ENCODE data around the gene GAK. TPM values are rescaled to one million over a fixed set of nuclear protein-coding genes. Genes with fewer than 3 reads are reported as not detected.
A peak's percentile ranks its signal among the peaks of the same experiment; 100 is the strongest.

GAK gene
- total and polyA plus RNA-seq, 9 donors: 26.4 to 44.0 (median 33.2) TPM

DNA sequence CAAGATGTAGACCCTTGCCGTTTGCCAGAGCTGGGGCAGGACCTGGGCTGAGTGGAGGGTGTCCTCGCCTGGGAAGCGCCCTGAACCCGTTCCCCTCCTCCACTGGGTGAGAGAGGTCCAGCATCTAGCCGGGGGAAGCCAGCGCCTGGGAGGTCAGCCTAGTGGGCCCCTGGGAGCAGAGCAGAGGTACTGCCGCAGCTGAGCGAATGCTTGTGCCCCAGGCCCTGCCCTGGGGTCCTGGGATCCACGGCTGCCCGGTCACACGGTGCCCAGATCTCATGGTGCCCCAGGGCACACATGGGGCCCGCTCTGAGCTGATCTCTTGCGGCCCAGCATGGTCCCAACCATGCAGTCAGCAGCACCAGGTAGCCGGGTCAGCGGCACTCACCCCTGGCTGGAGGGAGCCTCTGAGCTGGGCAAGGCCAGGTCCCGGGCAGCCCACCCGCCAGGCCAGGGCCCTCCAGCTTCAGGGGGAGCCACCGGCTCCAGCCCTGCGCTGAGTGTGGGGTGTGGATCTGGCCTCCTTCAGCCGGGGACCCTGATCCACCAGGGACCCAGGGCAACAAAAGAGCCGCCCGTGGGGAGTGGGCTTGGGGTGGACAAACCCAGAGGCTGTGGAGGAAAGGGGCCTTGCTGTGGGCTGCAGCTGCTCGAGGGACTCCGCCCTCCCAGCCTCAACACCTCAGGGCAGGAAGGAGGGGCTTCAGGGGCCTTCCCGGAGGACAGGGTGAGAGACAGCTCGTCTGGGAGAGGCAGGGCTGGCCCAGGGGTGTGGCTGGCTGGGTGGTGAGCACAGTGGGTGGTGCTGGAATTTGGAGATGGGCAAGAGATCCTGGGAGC lies 102.1 kb downstream of the GAK start:
- Histone ChIP-seq H3K27me3 (ENCODE audit: control insufficient read depth, insufficient read depth, low read length) (peaks cover 55% of the 10 kb centered on the region), H3K36me3 (ENCODE audit: control insufficient read depth, insufficient read depth, low read length) (no peaks in the 10 kb centered on the region), H3K27ac (ENCODE audit: low read length) (no peak overlapping the region), H3K9me3 (replicated peaks; ENCODE audit: control insufficient read depth, low read depth, low read length) (peaks cover 8% of the 10 kb centered on the region), H3K4me1 (ENCODE audit: control insufficient read depth, insufficient read depth, low read length) (no peaks in the 10 kb centered on the region), H3K4me3 (ENCODE audit: low read length) (no peak overlapping the region)
- no peak for DNase-seq
- WGBS (ENCODE audit: insufficient coverage): 44% methylated on average over 18 of the region's 26 CpGs

DNA sequence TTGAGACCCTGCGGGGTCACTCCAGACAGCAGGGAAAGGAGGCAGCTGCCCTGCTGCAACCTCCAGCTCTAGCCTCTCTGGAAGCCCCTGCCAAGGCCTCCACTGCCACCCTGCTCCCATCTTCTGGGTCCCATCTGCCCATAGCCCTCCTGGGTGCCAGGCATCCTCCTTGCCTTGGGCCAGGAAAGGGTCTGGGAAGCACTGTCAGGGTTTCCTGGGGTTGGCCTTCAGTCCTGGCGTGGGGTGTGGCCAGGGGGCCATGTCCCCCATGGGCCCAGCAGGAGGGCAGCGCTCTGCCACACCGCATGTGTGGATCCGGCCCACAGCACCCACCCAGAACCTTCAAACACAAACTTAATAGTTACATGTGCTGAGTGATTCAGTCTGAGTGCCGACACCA lies 102.8 kb downstream of the GAK start:
- Histone ChIP-seq H3K4me3 (ENCODE audit: low read length) (no peak overlapping the region), H3K9me3 (replicated peaks; ENCODE audit: control insufficient read depth, low read depth, low read length) (peaks cover 8% of the 10 kb centered on the region), H3K36me3 (ENCODE audit: control insufficient read depth, insufficient read depth, low read length) (no peaks in the 10 kb centered on the region), H3K4me1 (ENCODE audit: control insufficient read depth, insufficient read depth, low read length) (no peaks in the 10 kb centered on the region), H3K27ac (ENCODE audit: low read length) (no peak overlapping the region), H3K27me3 (ENCODE audit: control insufficient read depth, insufficient read depth, low read length) (peaks cover 60% of the 10 kb centered on the region)
- WGBS (ENCODE audit: insufficient coverage): 82% methylated on average over 5 of the region's 6 CpGs
- DNase-seq: no peak

GRCh38 chr4:828641-829271 lies 103.4 kb downstream of the GAK start:
- no peak overlapping the region for H3K27ac ChIP-seq (ENCODE audit: low read length)
- 45% methylated on average over 16 of the region's 16 CpGs for WGBS (ENCODE audit: insufficient coverage)
- no peak for DNase-seq
- H3K9me3 ChIP-seq (replicated peaks; ENCODE audit: control insufficient read depth, low read depth, low read length): peaks cover 8% of the 10 kb centered on the region
- no peaks in the 10 kb centered on the region for H3K4me1 ChIP-seq (ENCODE audit: control insufficient read depth, insufficient read depth, low read length)
- no peak overlapping the region for H3K4me3 ChIP-seq (ENCODE audit: low read length)
- H3K27me3 ChIP-seq (ENCODE audit: control insufficient read depth, insufficient read depth, low read length): peaks cover 63% of the 10 kb centered on the region
- H3K36me3 ChIP-seq (ENCODE audit: control insufficient read depth, insufficient read depth, low read length): no peaks in the 10 kb centered on the region

- Histone ChIP-seq H3K4me1 (ENCODE audit: control insufficient read depth, insufficient read depth, low read length) (no peaks in the 10 kb centered on the region), H3K27ac (ENCODE audit: low read length) (no peak overlapping the region), H3K9me3 (replicated peaks; ENCODE audit: control insufficient read depth, low read depth, low read length) (peaks cover 8% of the 10 kb centered on the region), H3K36me3 (ENCODE audit: control insufficient read depth, insufficient read depth, low read length) (no peaks in the 10 kb centered on the region), H3K27me3 (ENCODE audit: control insufficient read depth, insufficient read depth, low read length) (peaks cover 74% of the 10 kb centered on the region), H3K4me3 (ENCODE audit: low read length) (no peak overlapping the region)
- 33% methylated on average over 13 of the region's 20 CpGs for WGBS (ENCODE audit: insufficient coverage)
- no peak for DNase-seq
Observed at GRCh38 chr4:827209-828081, 104.7 kb downstream of the GAK start.

DNA sequence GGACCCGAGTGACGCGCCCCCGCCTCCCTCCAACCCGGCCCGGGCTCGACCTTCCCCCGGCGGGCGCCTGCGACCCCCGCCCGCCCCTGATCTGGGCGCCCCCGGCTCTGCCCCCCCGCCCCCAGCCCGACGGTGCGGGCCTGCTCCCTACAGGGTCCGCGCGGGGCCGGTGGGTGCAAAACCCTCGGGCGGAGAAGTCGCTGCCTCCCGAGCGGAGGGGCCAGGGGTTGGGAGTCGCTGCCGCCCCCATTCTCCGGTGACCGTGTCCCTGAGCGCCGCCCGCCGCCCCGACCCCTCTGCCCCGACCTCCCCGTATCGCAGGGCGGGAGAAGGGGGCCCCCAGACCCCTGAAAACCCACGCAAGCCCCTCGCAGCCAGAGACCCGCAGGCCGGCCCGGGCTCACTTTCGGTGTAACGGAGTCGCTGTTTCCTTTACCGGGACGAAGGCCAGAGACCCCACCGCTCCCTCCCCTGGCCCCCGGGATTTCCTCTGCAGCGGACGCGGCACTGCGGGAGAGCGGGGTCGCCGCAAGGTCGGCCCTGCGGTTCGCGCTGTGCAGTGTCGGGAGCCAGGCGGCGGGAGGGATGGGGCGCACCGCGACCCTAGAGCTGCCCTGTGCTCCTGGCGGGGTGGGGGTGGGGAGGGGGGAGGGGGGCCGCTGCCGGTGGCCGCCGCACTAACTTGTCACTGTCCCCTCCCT lies 105.5 kb downstream of the GAK start:
- under 1% methylated on average over 36 of the region's 75 CpGs for WGBS (ENCODE audit: insufficient coverage)
- DNase-seq: no peak
- H3K4me3 ChIP-seq (ENCODE audit: low read length): no peak overlapping the region
- H3K27ac ChIP-seq (ENCODE audit: low read length): no peak overlapping the region
- H3K9me3 ChIP-seq (replicated peaks; ENCODE audit: control insufficient read depth, low read depth, low read length): peaks cover 4% of the 10 kb centered on the region
- no peaks in the 10 kb centered on the region for H3K4me1 ChIP-seq (ENCODE audit: control insufficient read depth, insufficient read depth, low read length)
- H3K27me3 ChIP-seq (ENCODE audit: control insufficient read depth, insufficient read depth, low read length): peaks cover 81% of the 10 kb centered on the region
- no peaks in the 10 kb centered on the region for H3K36me3 ChIP-seq (ENCODE audit: control insufficient read depth, insufficient read depth, low read length)

DNA sequence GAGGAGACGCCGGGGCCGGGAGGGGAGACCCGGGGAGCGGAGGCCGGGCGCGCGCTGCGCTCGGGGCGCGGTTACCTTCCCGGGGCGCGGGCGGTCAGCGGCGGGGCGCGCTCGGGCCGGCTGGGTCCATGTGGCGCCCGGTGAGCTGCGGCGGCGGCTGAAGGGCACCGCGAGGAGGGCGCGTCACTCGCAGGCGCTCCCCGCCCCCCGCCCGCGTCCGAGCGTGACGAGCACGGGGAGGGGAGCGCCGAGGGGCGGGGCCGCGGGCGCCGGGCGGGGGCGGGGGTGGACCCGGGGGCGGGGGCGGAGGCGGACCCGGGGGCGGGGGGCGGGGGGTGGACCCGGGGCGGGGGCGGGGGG lies 106.2 kb downstream of the GAK start, which contains the start of gene CPLX1:
CPLX1 (minus strand) TSS at position 159 of the 360 bp plus-strand sequence. CDS start 1,607 bp downstream, outside the sequence.
- H3K4me3 ChIP-seq (ENCODE audit: low read length): no peak within 1 kb of the TSS
- peaks cover 86% of the 10 kb centered on the region for H3K27me3 ChIP-seq (ENCODE audit: control insufficient read depth, insufficient read depth, low read length)
- no peak within 1 kb of the TSS for H3K27ac ChIP-seq (ENCODE audit: low read length)
- no peaks in the 10 kb centered on the region for H3K9me3 ChIP-seq (replicated peaks; ENCODE audit: control insufficient read depth, low read depth, low read length)
- H3K4me1 ChIP-seq (ENCODE audit: control insufficient read depth, insufficient read depth, low read length): no peaks in the 10 kb centered on the region
- under 1% methylated on average over 27 of the region's 61 CpGs for WGBS (ENCODE audit: insufficient coverage)
- no peak for DNase-seq
- no peaks in the 10 kb centered on the region for H3K36me3 ChIP-seq (ENCODE audit: control insufficient read depth, insufficient read depth, low read length)

DNA sequence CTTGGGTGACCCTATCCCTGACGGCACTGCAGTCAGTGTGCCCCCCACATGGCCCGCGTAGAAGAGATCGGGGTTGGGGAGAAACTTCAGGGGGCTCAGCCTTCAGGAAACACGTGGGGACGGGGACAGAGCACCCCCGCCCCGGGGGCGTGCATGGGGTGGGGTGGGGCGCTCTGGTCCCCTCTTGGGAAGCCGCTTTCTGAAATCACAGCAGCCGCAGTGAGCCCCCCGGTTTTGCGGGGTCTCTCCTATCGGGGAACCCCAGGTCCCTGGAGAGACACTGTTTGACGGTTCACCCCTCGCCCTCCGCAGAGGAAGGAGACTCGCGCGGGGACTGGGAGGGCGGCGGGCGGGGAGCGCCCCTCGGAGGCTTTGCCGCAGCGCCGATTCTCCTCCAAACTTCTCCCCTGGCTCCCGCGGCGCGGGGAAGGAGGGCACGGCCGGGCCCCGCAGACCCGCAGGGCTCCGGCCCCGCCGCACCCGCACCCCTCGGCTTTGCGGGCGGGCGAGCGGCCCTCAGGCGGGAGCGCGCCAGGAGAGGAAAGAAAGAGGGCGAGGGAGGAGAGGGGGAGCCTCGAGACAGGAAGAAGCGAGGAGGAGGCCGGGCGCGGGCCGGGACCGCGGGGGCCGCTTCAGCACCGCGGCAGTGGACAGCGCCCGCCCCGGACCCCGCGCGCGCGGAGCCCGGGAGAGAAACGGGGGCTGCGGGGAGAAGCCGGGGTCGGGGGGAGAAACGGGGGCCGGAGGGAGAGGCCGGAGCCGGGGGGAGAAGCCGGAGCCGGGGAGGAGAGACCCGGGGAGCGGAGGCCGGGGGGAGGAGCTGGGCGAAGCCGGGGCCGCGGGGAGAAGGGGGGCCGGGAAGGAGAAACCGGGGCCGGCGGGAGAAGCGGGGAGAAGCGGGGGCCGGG lies 106.8 kb downstream of the GAK start:
- no peaks in the 10 kb centered on the region for H3K9me3 ChIP-seq (replicated peaks; ENCODE audit: control insufficient read depth, low read depth, low read length)
- no peaks in the 10 kb centered on the region for H3K4me1 ChIP-seq (ENCODE audit: control insufficient read depth, insufficient read depth, low read length)
- peak; percentile 52 for DNase-seq
- 4% methylated on average over 75 of the region's 94 CpGs for WGBS (ENCODE audit: insufficient coverage)
- peaks cover 87% of the 10 kb centered on the region for H3K27me3 ChIP-seq (ENCODE audit: control insufficient read depth, insufficient read depth, low read length)
- no peak overlapping the region for H3K27ac ChIP-seq (ENCODE audit: low read length)
- H3K36me3 ChIP-seq (ENCODE audit: control insufficient read depth, insufficient read depth, low read length): no peaks in the 10 kb centered on the region
- no peak overlapping the region for H3K4me3 ChIP-seq (ENCODE audit: low read length)

- Histone ChIP-seq H3K27ac (ENCODE audit: low read length) (no peak overlapping the region), H3K4me3 (ENCODE audit: low read length) (no peak overlapping the region), H3K36me3 (ENCODE audit: control insufficient read depth, insufficient read depth, low read length) (no peaks in the 10 kb centered on the region), H3K4me1 (ENCODE audit: control insufficient read depth, insufficient read depth, low read length) (no peaks in the 10 kb centered on the region), H3K27me3 (ENCODE audit: control insufficient read depth, insufficient read depth, low read length) (peaks cover 82% of the 10 kb centered on the region), H3K9me3 (replicated peaks; ENCODE audit: control insufficient read depth, low read depth, low read length) (no peaks in the 10 kb centered on the region)
- no peak for DNase-seq
- under 1% methylated on average over 17 of the region's 23 CpGs for WGBS (ENCODE audit: insufficient coverage)
Observed at GRCh38 chr4:824461-825062, 107.6 kb downstream of the GAK start.

Measured in muscle of leg (tissue), 11 donors.